ENCODE measurements around the gene MAST3. TPM values are rescaled to one million over a fixed set of nuclear protein-coding genes. Genes with fewer than 3 reads are reported as not detected.
A peak's percentile ranks its signal among the peaks of the same experiment; 100 is the strongest.

Gene MAST3
- total RNA-seq, 1 donor from 2014 or later: 3.9 TPM

- no peak for TF ChIP-seq CTCF (IDR thresholded peaks at IDR 0.05; ENCODE audit: unreplicated experiment)
- peaks cover 10% of the 10 kb centered on the region for H3K27me3 Mint-ChIP-seq (ENCODE audit: unreplicated experiment)
- H3K4me1 Mint-ChIP-seq (ENCODE audit: unreplicated experiment): peaks cover 9% of the 10 kb centered on the region
- H3K36me3 Mint-ChIP-seq (ENCODE audit: low read depth, unreplicated experiment): no peaks in the 10 kb centered on the region
- peak; percentile 35 for DNase-seq (ENCODE audit: low spot score)
- H3K9me3 Mint-ChIP-seq (ENCODE audit: unreplicated experiment): no peaks in the 10 kb centered on the region
- peak overlapping the region; percentile 90 for H3K4me3 Mint-ChIP-seq (ENCODE audit: unreplicated experiment)
- H3K27ac Mint-ChIP-seq (ENCODE audit: unreplicated experiment): no peak overlapping the region
Observed at GRCh38 chr19:18194554-18195238, 97.1 kb downstream of the MAST3 start.

- H3K27ac Mint-ChIP-seq (ENCODE audit: unreplicated experiment): no peak overlapping the region
- no peak overlapping the region for H3K4me3 Mint-ChIP-seq (ENCODE audit: unreplicated experiment)
- DNase-seq (ENCODE audit: low spot score): no peak
- peaks cover 1% of the 10 kb centered on the region for H3K36me3 Mint-ChIP-seq (ENCODE audit: low read depth, unreplicated experiment)
- peaks cover 10% of the 10 kb centered on the region for H3K27me3 Mint-ChIP-seq (ENCODE audit: unreplicated experiment)
- H3K9me3 Mint-ChIP-seq (ENCODE audit: unreplicated experiment): no peaks in the 10 kb centered on the region
- H3K4me1 Mint-ChIP-seq (ENCODE audit: unreplicated experiment): peaks cover 9% of the 10 kb centered on the region
- TF ChIP-seq CTCF (IDR thresholded peaks at IDR 0.05; ENCODE audit: unreplicated experiment): no peak
Observed at GRCh38 chr19:18196511-18196845, 98.9 kb downstream of the MAST3 start.

GRCh38 chr19:18197306-18197705, 99.7 kb downstream of the MAST3 start:
- no peak overlapping the region for H3K27ac Mint-ChIP-seq (ENCODE audit: unreplicated experiment)
- H3K4me3 Mint-ChIP-seq (ENCODE audit: unreplicated experiment): no peak overlapping the region
- peaks cover 14% of the 10 kb centered on the region for H3K27me3 Mint-ChIP-seq (ENCODE audit: unreplicated experiment)
- H3K4me1 Mint-ChIP-seq (ENCODE audit: unreplicated experiment): peaks cover 9% of the 10 kb centered on the region
- no peak for DNase-seq (ENCODE audit: low spot score)
- no peaks in the 10 kb centered on the region for H3K9me3 Mint-ChIP-seq (ENCODE audit: unreplicated experiment)
- TF ChIP-seq CTCF (IDR thresholded peaks at IDR 0.05; ENCODE audit: unreplicated experiment): no peak
- H3K36me3 Mint-ChIP-seq (ENCODE audit: low read depth, unreplicated experiment): peaks cover 8% of the 10 kb centered on the region

GRCh38 chr19:18197941-18198340, 100.4 kb downstream of the MAST3 start:
- H3K4me1 Mint-ChIP-seq (ENCODE audit: unreplicated experiment): peaks cover 9% of the 10 kb centered on the region
- H3K27ac Mint-ChIP-seq (ENCODE audit: unreplicated experiment): no peak overlapping the region
- TF ChIP-seq CTCF (IDR thresholded peaks at IDR 0.05; ENCODE audit: unreplicated experiment): no peak
- H3K27me3 Mint-ChIP-seq (ENCODE audit: unreplicated experiment): peaks cover 12% of the 10 kb centered on the region
- no peak overlapping the region for H3K4me3 Mint-ChIP-seq (ENCODE audit: unreplicated experiment)
- H3K9me3 Mint-ChIP-seq (ENCODE audit: unreplicated experiment): no peaks in the 10 kb centered on the region
- DNase-seq (ENCODE audit: low spot score): no peak
- peaks cover 10% of the 10 kb centered on the region for H3K36me3 Mint-ChIP-seq (ENCODE audit: low read depth, unreplicated experiment)

GRCh38 chr19:18198374-18198773, 100.8 kb downstream of the MAST3 start:
- peaks cover 13% of the 10 kb centered on the region for H3K4me1 Mint-ChIP-seq (ENCODE audit: unreplicated experiment)
- H3K4me3 Mint-ChIP-seq (ENCODE audit: unreplicated experiment): no peak overlapping the region
- H3K27ac Mint-ChIP-seq (ENCODE audit: unreplicated experiment): no peak overlapping the region
- no peak for TF ChIP-seq CTCF (IDR thresholded peaks at IDR 0.05; ENCODE audit: unreplicated experiment)
- peaks cover 11% of the 10 kb centered on the region for H3K27me3 Mint-ChIP-seq (ENCODE audit: unreplicated experiment)
- no peak for DNase-seq (ENCODE audit: low spot score)
- peaks cover 10% of the 10 kb centered on the region for H3K36me3 Mint-ChIP-seq (ENCODE audit: low read depth, unreplicated experiment)
- no peaks in the 10 kb centered on the region for H3K9me3 Mint-ChIP-seq (ENCODE audit: unreplicated experiment)

Other genes starting within 250 kb of the MAST3 start
- 30.9 TPM for gene JAK3, start 249.8 kb upstream of the MAST3 start, total RNA-seq (ENCODE audit: unreplicated experiment)
- 2,048 TPM for gene RPL18A, start 237.9 kb upstream of the MAST3 start, total RNA-seq (ENCODE audit: unreplicated experiment)
- not detected for gene SLC5A5, start 225.8 kb upstream of the MAST3 start, total RNA-seq (ENCODE audit: unreplicated experiment)
- 68.2 TPM for gene CCDC124, start 164.8 kb upstream of the MAST3 start, total RNA-seq (ENCODE audit: unreplicated experiment)
- 19.3 TPM for gene KCNN1, start 130.7 kb upstream of the MAST3 start, total RNA-seq (ENCODE audit: unreplicated experiment)
- gene ARRDC2, start 89.6 kb upstream of the MAST3 start, total RNA-seq (ENCODE audit: unreplicated experiment): 2.8 TPM
- not detected for gene IL12RB1, start 10.8 kb upstream of the MAST3 start, total RNA-seq (ENCODE audit: unreplicated experiment)
- gene PIK3R2, start 55.4 kb downstream of the MAST3 start, total RNA-seq (ENCODE audit: unreplicated experiment): 28.0 TPM
- not detected for gene IFI30, start 76.0 kb downstream of the MAST3 start, total RNA-seq (ENCODE audit: unreplicated experiment)
- gene MPV17L2, start 95.4 kb downstream of the MAST3 start, total RNA-seq (ENCODE audit: unreplicated experiment): 17.7 TPM
- gene RAB3A, start 106.3 kb downstream of the MAST3 start, total RNA-seq (ENCODE audit: unreplicated experiment): 3.1 TPM
- 0.85 TPM for gene PDE4C, start 128.7 kb downstream of the MAST3 start, total RNA-seq (ENCODE audit: unreplicated experiment)
- 1.2 TPM for gene IQCN, start 176.7 kb downstream of the MAST3 start, total RNA-seq (ENCODE audit: unreplicated experiment)
- 129 TPM for gene JUND, start 183.8 kb downstream of the MAST3 start, total RNA-seq (ENCODE audit: unreplicated experiment)
- 166 TPM for gene LSM4, start 225.3 kb downstream of the MAST3 start, total RNA-seq (ENCODE audit: unreplicated experiment)
- gene PGPEP1, start 242.8 kb downstream of the MAST3 start, total RNA-seq (ENCODE audit: unreplicated experiment): 32.1 TPM